ENCODE data around the gene CMSS1. TPM values are rescaled to one million over a fixed set of nuclear protein-coding genes. Genes with fewer than 3 reads are reported as not detected.

Gene CMSS1
- total RNA-seq, 1 donor, result 27.8 TPM

- no peak for TF ChIP-seq CTCF (IDR thresholded peaks at IDR 0.05; ENCODE audit: insufficient read depth, low read length)
- no peak overlapping the region for H3K4me3 ChIP-seq (ENCODE audit: low read depth, low read length)
- no peak for DNase-seq (ENCODE audit: low read depth)
These were observed 387.5 kb downstream of the CMSS1 start for GRCh38 chr3:100205171-100205570.

GRCh38 chr3:100206687-100207086, 389.0 kb downstream of the CMSS1 start:
- DNase-seq (ENCODE audit: low read depth), result no peak
- H3K4me3 ChIP-seq (ENCODE audit: low read depth, low read length), result no peak overlapping the region
- no peak for TF ChIP-seq CTCF (IDR thresholded peaks at IDR 0.05; ENCODE audit: insufficient read depth, low read length)

GRCh38 chr3:100207886-100208285, 390.2 kb downstream of the CMSS1 start:
- no peak for DNase-seq (ENCODE audit: low read depth)
- TF ChIP-seq CTCF (IDR thresholded peaks at IDR 0.05; ENCODE audit: insufficient read depth, low read length), result no peak
- H3K4me3 ChIP-seq (ENCODE audit: low read depth, low read length), result no peak overlapping the region

GRCh38 chr3:100209169-100209568, 391.5 kb downstream of the CMSS1 start:
- no peak overlapping the region for H3K4me3 ChIP-seq (ENCODE audit: low read depth, low read length)
- no peak for TF ChIP-seq CTCF (IDR thresholded peaks at IDR 0.05; ENCODE audit: insufficient read depth, low read length)
- no peak for DNase-seq (ENCODE audit: low read depth)

GRCh38 chr3:100209948-100210771, 392.5 kb downstream of the CMSS1 start:
- peak; percentile 4 for DNase-seq (ENCODE audit: low read depth)
- TF ChIP-seq CTCF (IDR thresholded peaks at IDR 0.05; ENCODE audit: insufficient read depth, low read length), result no peak
- H3K4me3 ChIP-seq (ENCODE audit: low read depth, low read length), result no peak overlapping the region

- H3K4me3 ChIP-seq (ENCODE audit: low read depth, low read length), result no peak overlapping the region
- TF ChIP-seq CTCF (IDR thresholded peaks at IDR 0.05; ENCODE audit: insufficient read depth, low read length), result no peak
- peak; percentile 69 for DNase-seq (ENCODE audit: low read depth)
These were observed 393.1 kb downstream of the CMSS1 start for GRCh38 chr3:100210772-100211135.
